IMR-90 (cell line): Measurements from ENCODE around the gene CFP. TPM values are rescaled to one million over a fixed set of nuclear protein-coding genes. Genes with fewer than 3 reads are reported as not detected.

Experiments
- ATAC-seq: fragments of 200-7000 bp; cut with Tn5 transposase; 2 replicates; pipeline ENCODE4 v1.9.1; 2020; ENCODE audit warnings: low read depth, mild to moderate bottlenecking, moderate library complexity
- BruUV-seq: library from RNA; stranded (reverse); fragments of 400-500 nt; replicated peaks from 2 replicates; lab custom pipeline; 2021; lab: Mats Ljungman, UMichigan
- CTCF ChIA-PET: fragments of 300-600 bp; formaldehyde crosslinking; extraction: SDS; loops from one replicate; lab custom pipeline; 2021; ENCODE audit warnings: antibody characterized with exemption; lab: Yijun Ruan, JAX
- POLR2A ChIA-PET: fragments of 300-600 bp; sonication (Branson Sonifier 250); formaldehyde crosslinking; loops from one replicate; lab custom pipeline; 2022; ENCODE audit warnings: antibody characterized with exemption; ENCODE audit not compliant: unreplicated experiment; lab: Charles Lee
- DNase-seq: peaks from one replicate; pipeline ENCODE4 v3.0.0; 2013
- H2AFZ ChIP-seq: replicated peaks from 2 replicates; pipeline ENCODE3; 2013; ENCODE audit warnings: low read length, mild to moderate bottlenecking; ENCODE audit not compliant: poor library complexity
- H2AK5ac ChIP-seq: 2 replicates; pipeline ENCODE4 v1.6.1; 2013; ENCODE audit warnings: low read depth, low read length, inconsistent platforms
- H2AK9ac ChIP-seq: replicated peaks from 2 replicates; pipeline ENCODE3; 2013; ENCODE audit warnings: mild to moderate bottlenecking, low read depth, low read length, moderate library complexity; ENCODE audit not compliant: poor library complexity
- H2BK120ac ChIP-seq: 2 replicates; pipeline ENCODE4 v1.6.1; 2013; ENCODE audit warnings: low read depth, low read length, inconsistent platforms
- H2BK15ac ChIP-seq: 3 replicates; pipeline ENCODE4 v1.6.1; 2013; ENCODE audit warnings: low read depth, low read length, inconsistent platforms
- H2BK20ac ChIP-seq: 2 replicates; pipeline ENCODE4 v1.6.1; 2013; ENCODE audit warnings: low read depth, mild to moderate bottlenecking, inconsistent platforms, low read length, moderate library complexity
- H2BK5ac ChIP-seq: 2 replicates; pipeline ENCODE4 v1.6.1; 2013; ENCODE audit warnings: mild to moderate bottlenecking, low read depth, low read length, inconsistent platforms; ENCODE audit not compliant: poor library complexity, severe bottlenecking
- H3K14ac ChIP-seq: replicated peaks from 2 replicates; pipeline ENCODE4 v1.6.1; 2013; ENCODE audit warnings: low read depth, low read length, inconsistent platforms
- H3K18ac ChIP-seq: 2 replicates; pipeline ENCODE4 v1.6.1; 2013; ENCODE audit warnings: low read depth, low read length, control low read depth
- H3K23ac ChIP-seq: 2 replicates; pipeline ENCODE4 v1.6.1; 2013; ENCODE audit warnings: low read depth, low read length, inconsistent platforms
- H3K27ac ChIP-seq: 2 replicates; pipeline ENCODE4 v1.5.1; 2013; ENCODE audit warnings: mild to moderate bottlenecking, control low read depth, low read length; ENCODE audit not compliant: insufficient read depth
- H3K27me3 ChIP-seq: 2 replicates; pipeline ENCODE4 v1.6.1; 2013; ENCODE audit warnings: low read length; ENCODE audit not compliant: control insufficient read depth, insufficient read depth
- H3K36me3 ChIP-seq: 2 replicates; pipeline ENCODE4 v1.6.1; 2013; ENCODE audit warnings: low read length, mixed read lengths; ENCODE audit not compliant: control insufficient read depth, insufficient read depth
- H3K4ac ChIP-seq: 2 replicates; pipeline ENCODE4 v1.6.1; 2013; ENCODE audit warnings: low read depth, low read length, inconsistent platforms
- H3K4me1 ChIP-seq: 2 replicates; pipeline ENCODE4 v1.6.1; 2013; ENCODE audit warnings: low read length, mixed read lengths; ENCODE audit not compliant: control insufficient read depth, insufficient read depth
- H3K4me2 ChIP-seq: 2 replicates; pipeline ENCODE4 v1.6.1; 2013; ENCODE audit warnings: low read depth, mild to moderate bottlenecking, control low read depth, low read length, moderate library complexity
- H3K4me3 ChIP-seq: 2 replicates; pipeline ENCODE4 v1.5.1; 2013; ENCODE audit warnings: low read depth, mild to moderate bottlenecking, control low read depth, low read length, moderate library complexity; ENCODE audit not compliant: insufficient read depth
- H3K56ac ChIP-seq: 2 replicates; pipeline ENCODE4 v1.6.1; 2013; ENCODE audit warnings: low read length, inconsistent platforms; ENCODE audit not compliant: insufficient read depth; ENCODE audit errors: extremely low read depth
- H3K79me1 ChIP-seq, 2 experiments: 2 replicates each; pipeline ENCODE4 v1.6.1; 2013; ENCODE audit warnings: low read length in 2 of 2, inconsistent platforms in 1 of 2, low read depth in 1 of 2
- H3K9ac ChIP-seq: 2 replicates; pipeline ENCODE4 v1.6.1; 2013; ENCODE audit warnings: low read depth, low read length, control low read depth
- H3K9me1 ChIP-seq: 2 replicates; pipeline ENCODE4 v1.6.1; 2013; ENCODE audit warnings: low read length, inconsistent platforms; ENCODE audit not compliant: insufficient read depth
- H3K9me3 ChIP-seq: 2 replicates; pipeline ENCODE4 v1.6.1; 2013; ENCODE audit warnings: low read length; ENCODE audit not compliant: control insufficient read depth, insufficient read depth
- H4K20me1 ChIP-seq: 2 replicates; pipeline ENCODE4 v1.6.1; 2013; ENCODE audit warnings: low read length, inconsistent platforms; ENCODE audit not compliant: insufficient read depth
- H4K5ac ChIP-seq: 2 replicates; pipeline ENCODE4 v1.6.1; 2013; ENCODE audit warnings: mild to moderate bottlenecking, low read depth, low read length, control low read depth
- H4K8ac ChIP-seq, 2 experiments: 2 replicates each; pipeline ENCODE4 v1.6.1; 2013; ENCODE audit warnings: low read depth in 2 of 2, low read length in 2 of 2, control low read depth in 1 of 2, inconsistent platforms in 1 of 2
- H4K91ac ChIP-seq: 2 replicates; pipeline ENCODE4 v1.6.1; 2013; ENCODE audit warnings: low read depth, low read length, inconsistent platforms; ENCODE audit not compliant: insufficient read depth
- BHLHE40 ChIP-seq: fragments of 150-350 bp; IDR thresholded peaks from 2 replicates; pipeline ENCODE4 v1.6.1; 2016; ENCODE audit warnings: mild to moderate bottlenecking, low read depth, low read length
- CEBPB ChIP-seq: IDR thresholded peaks from 2 replicates; pipeline ENCODE4 v1.6.1; 2012; ENCODE audit warnings: low read depth, low read length, improper control_type of control experiment
- CHD1 ChIP-seq: IDR thresholded peaks from 2 replicates; pipeline ENCODE4 v1.6.1; 2012; ENCODE audit warnings: low read depth, low read length, improper control_type of control experiment
- CTCF ChIP-seq: conservative IDR thresholded peaks from 2 replicates; pipeline ENCODE4 v1.5.1; 2012; ENCODE audit warnings: mild to moderate bottlenecking, low read depth, low read length, improper control_type of control experiment
- ELK1 ChIP-seq: fragments of 150-350 bp; IDR thresholded peaks from 2 replicates; pipeline ENCODE4 v1.6.1; 2016; ENCODE audit warnings: low read depth, mild to moderate bottlenecking, low read length, moderate library complexity, borderline replicate concordance
- FOS ChIP-seq: fragments of 150-350 bp; IDR thresholded peaks from 2 replicates; pipeline ENCODE4 v1.6.1; 2016; ENCODE audit warnings: low read depth, low read length
- MAFK ChIP-seq: IDR thresholded peaks from 2 replicates; pipeline ENCODE4 v1.6.1; 2012; ENCODE audit warnings: low read depth, low read length, improper control_type of control experiment
- MAZ ChIP-seq: IDR thresholded peaks from 2 replicates; pipeline ENCODE4 v1.6.1; 2012; ENCODE audit warnings: low read depth, mild to moderate bottlenecking, low read length, improper control_type of control experiment, moderate library complexity, borderline replicate concordance
- MXI1 ChIP-seq: IDR thresholded peaks from 2 replicates; pipeline ENCODE4 v1.6.1; 2012; ENCODE audit warnings: low read depth, mild to moderate bottlenecking, low read length, moderate library complexity, borderline replicate concordance
- NFE2L2 ChIP-seq: fragments of 150-350 bp; IDR thresholded peaks from 2 replicates; pipeline ENCODE4 v1.6.1; 2016; ENCODE audit warnings: low read depth, mild to moderate bottlenecking, low read length
- POLR2A ChIP-seq: IDR thresholded peaks from 2 replicates; pipeline ENCODE4 v1.6.1; 2012; ENCODE audit warnings: mild to moderate bottlenecking, low read depth, low read length
- RAD21 ChIP-seq: IDR thresholded peaks from 2 replicates; pipeline ENCODE4 v1.6.1; 2012; ENCODE audit warnings: low read length, improper control_type of control experiment
- RCOR1 ChIP-seq: IDR thresholded peaks from 2 replicates; pipeline ENCODE4 v1.6.1; 2012; ENCODE audit warnings: mild to moderate bottlenecking, low read length, improper control_type of control experiment; ENCODE audit not compliant: insufficient replicate concordance
- RFX5 ChIP-seq: IDR thresholded peaks from 2 replicates; pipeline ENCODE4 v1.8.0; 2012; ENCODE audit warnings: low read depth, mild to moderate bottlenecking, low read length, moderate library complexity
- SMC3 ChIP-seq: fragments of 150-350 bp; IDR thresholded peaks from 2 replicates; pipeline ENCODE4 v1.6.1; 2016; ENCODE audit warnings: low read depth, mild to moderate bottlenecking, antibody characterized with exemption, low read length, moderate library complexity
- USF2 ChIP-seq: fragments of 150-350 bp; IDR thresholded peaks from 2 replicates; pipeline ENCODE4 v1.6.1; 2017; ENCODE audit warnings: mild to moderate bottlenecking, antibody characterized with exemption, low read length, low read depth
- WGBS, 2 experiments: methylation state at CpG; one replicate each; pipeline versions ENCODE4 v1.1.5 to v1.1.7; 2013; ENCODE audit warnings: missing lambda C conversion rate in 2 of 2; ENCODE audit not compliant: insufficient read length in 1 of 2; ENCODE audit errors: extremely low coverage in 2 of 2; 5-methylcytosine and 5-hydroxymethylcytosine counted together
- dilution Hi-C: fragments of 300-500 bp; cut with HindIII; formaldehyde crosslinking; loops from one replicate; pipeline ENCODE4 v1.14.3; 2018; ENCODE audit warnings: low sequenced_read_pairs; ENCODE audit not compliant: unreplicated experiment
- in situ Hi-C: fragments of 300-500 bp; cut with MboI; formaldehyde crosslinking; loops from 3 replicates; pipeline ENCODE4 v1.14.3; 2019; ENCODE audit warnings: low sequenced_read_pairs, inconsistent platforms, mixed read lengths
- intact Hi-C: fragments of 100-400 bp; cut with micrococcal nuclease; formaldehyde crosslinking; loops from 2 replicates; pipeline ENCODE4 v1.10.0; 2022
- polyA plus RNA-seq, 3 experiments: library from polyadenylated mRNA; depleted of rRNA; stranded (reverse); fragments of >200 nt; gene quantifications; 2 replicates each; pipeline ENCODE4 v1.2.3, GENCODE V29; 2012; ENCODE audit warnings: low replicate concordance in 1 of 3
- total RNA-seq: library from RNA; depleted of rRNA; stranded (reverse); fragments of >200 nt; gene quantifications from 2 replicates; pipeline ENCODE4 v1.2.3, GENCODE V29; 2012

CFP gene
- total and polyA plus RNA-seq, 2 of the 4 experiments (the other 2 are of a cell fraction) = under 0.01 to 0.14 TPM

- dilution Hi-C loops = no loop called here
- Histone ChIP-seq H3K9ac (no peak overlapping the region), H2AFZ (no peak overlapping the region), H3K56ac (no peak overlapping the region), H3K9me3 (no peaks in the 10 kb centered on the region), H2AK9ac (no peak overlapping the region), H3K4me3 (no peak overlapping the region), H2BK20ac (no peak overlapping the region), H2BK15ac (no peak overlapping the region), H3K18ac (no peak overlapping the region), H4K20me1 (no peaks in the 10 kb centered on the region; the same call in 1 of the 2 replicates), H3K4me1 (no peaks in the 10 kb centered on the region), H4K5ac (no peak overlapping the region), H2AK5ac (no peak overlapping the region), H3K9me1 (no peaks in the 10 kb centered on the region), H3K4me2 (no peak overlapping the region), H2BK5ac (no peak overlapping the region), H3K23ac (no peak overlapping the region), H3K79me1 (no peaks in the 10 kb centered on the region), H3K4ac (no peak overlapping the region), H3K14ac (no peak overlapping the region), H2BK120ac (no peak overlapping the region), H4K91ac (no peak overlapping the region), H4K8ac (no peak overlapping the region), H3K36me3 (peaks cover 18% of the 10 kb centered on the region; the same call in 1 of the 2 replicates), H3K27me3 (no peaks in the 10 kb centered on the region; the same call in 1 of the 2 replicates), H3K27ac (no peak overlapping the region)
- 60% methylated on average over 1 of the region's 5 CpGs; no CpG with 5 or more reads in 1 of the 2 experiments for WGBS, 2 experiments
- no TSS peak for BruUV-seq
- ChIA-PET CTCF (no interaction called here), POLR2A (no interaction called here)
- DNase-seq (no peak), ATAC-seq (no peak)
- intact Hi-C loops = no loop called here
- in situ Hi-C loops = loop anchor here (25.0 kb wide), 1 partner anchor 419 kb away; the partner anchor contains the start of gene CDK16
- TF ChIP-seq SMC3 (no peak), POLR2A (no peak), FOS (no peak), ELK1 (no peak), MAFK (no peak), CEBPB (no peak), NFE2L2 (no peak), RCOR1 (no peak), RAD21 (no peak), CHD1 (no peak), MXI1 (no peak), CTCF (no peak), MAZ (no peak), USF2 (no peak), RFX5 (no peak), BHLHE40 (no peak)
These were observed 1.9 kb upstream of the CFP start for GRCh38 chrX:47631676-47632075.
